Measurements from ENCODE around the gene TMEM17. TPM values are rescaled to one million over a fixed set of nuclear protein-coding genes. Genes with fewer than 3 reads are reported as not detected.
A peak's percentile ranks its signal among the peaks of the same experiment; 100 is the strongest.

Gene TMEM17
- total and polyA plus RNA-seq, 2 of the 13 experiments (the other 11 are each of a cell fraction or from before 2014, with no cell fraction given) = 0.22 to 0.50 TPM

DNA sequence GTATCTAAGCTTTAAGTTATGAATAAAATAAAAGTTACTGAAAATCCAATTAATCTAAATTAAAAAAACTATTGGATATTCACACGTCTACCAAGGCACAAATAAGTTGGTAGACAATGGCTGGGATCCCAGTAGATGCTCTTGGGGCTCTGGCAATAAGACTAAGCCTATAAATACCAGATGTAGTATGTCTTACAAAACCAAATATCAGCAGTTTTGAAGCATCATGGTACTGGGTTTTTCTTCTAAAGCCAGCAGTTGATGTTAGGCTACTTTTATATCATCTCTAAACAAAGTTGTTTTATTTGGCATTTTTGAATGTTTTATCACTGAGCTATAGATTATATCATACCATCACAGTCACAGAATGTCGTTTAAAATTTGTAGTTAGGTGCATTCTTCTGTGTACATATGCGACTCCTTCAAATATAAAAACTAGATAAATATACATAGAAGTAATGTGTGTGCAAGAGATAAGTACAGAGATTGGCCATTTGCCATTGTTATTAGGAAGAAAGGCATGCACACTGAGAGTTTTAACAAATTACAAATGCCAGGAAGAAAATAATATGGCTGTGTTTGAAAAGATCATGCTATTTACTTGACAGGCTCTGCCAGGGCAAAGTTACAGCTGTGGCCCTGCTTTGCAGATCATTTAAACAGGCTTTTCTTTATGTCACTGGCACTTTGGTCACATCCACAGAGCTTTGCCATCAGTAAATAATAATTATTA, 21.6 kb upstream of the TMEM17 start (continued):
- TF ChIP-seq, protein P1, sequence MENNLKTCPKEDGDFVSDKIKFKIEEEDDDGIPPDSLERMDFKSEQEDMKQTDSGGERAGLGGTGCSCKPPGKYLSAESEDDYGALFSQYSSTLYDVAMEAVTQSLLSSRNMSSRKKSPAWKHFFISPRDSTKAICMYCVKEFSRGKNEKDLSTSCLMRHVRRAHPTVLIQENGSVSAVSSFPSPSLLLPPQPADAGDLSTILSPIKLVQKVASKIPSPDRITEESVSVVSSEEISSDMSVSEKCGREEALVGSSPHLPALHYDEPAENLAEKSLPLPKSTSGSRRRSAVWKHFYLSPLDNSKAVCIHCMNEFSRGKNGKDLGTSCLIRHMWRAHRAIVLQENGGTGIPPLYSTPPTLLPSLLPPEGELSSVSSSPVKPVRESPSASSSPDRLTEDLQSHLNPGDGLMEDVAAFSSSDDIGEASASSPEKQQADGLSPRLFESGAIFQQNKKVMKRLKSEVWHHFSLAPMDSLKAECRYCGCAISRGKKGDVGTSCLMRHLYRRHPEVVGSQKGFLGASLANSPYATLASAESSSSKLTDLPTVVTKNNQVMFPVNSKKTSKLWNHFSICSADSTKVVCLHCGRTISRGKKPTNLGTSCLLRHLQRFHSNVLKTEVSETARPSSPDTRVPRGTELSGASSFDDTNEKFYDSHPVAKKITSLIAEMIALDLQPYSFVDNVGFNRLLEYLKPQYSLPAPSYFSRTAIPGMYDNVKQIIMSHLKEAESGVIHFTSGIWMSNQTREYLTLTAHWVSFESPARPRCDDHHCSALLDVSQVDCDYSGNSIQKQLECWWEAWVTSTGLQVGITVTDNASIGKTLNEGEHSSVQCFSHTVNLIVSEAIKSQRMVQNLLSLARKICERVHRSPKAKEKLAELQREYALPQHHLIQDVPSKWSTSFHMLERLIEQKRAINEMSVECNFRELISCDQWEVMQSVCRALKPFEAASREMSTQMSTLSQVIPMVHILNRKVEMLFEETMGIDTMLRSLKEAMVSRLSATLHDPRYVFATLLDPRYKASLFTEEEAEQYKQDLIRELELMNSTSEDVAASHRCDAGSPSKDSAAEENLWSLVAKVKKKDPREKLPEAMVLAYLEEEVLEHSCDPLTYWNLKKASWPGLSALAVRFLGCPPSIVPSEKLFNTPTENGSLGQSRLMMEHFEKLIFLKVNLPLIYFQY (CRISPR knock-in tag; IDR thresholded peaks at IDR 0.05; ENCODE audit: borderline replicate concordance) = no peak
- TF ChIP-seq SMAD9 (CRISPR knock-in tag; IDR thresholded peaks at IDR 0.05) = no peak
- TF ChIP-seq NFYB (CRISPR knock-in tag; IDR thresholded peaks at IDR 0.05) = no peak
- no peak for TF ChIP-seq RFX5 (IDR thresholded peaks at IDR 0.05; ENCODE audit: low read depth, low read length)
- no peak; the same call in 1 of the 2 replicates for TF ChIP-seq ZNF331 (CRISPR knock-in tag; IDR thresholded peaks at IDR 0.05)
- no peak for TF ChIP-seq ZNF615 (CRISPR knock-in tag; IDR thresholded peaks at IDR 0.05; ENCODE audit: borderline replicate concordance)
- no peak for TF ChIP-seq PHB2 (IDR thresholded peaks at IDR 0.05; ENCODE audit: partially characterized antibody)
- no peak for TF ChIP-seq DBP (CRISPR knock-in tag; IDR thresholded peaks at IDR 0.05; ENCODE audit: not compliant biosample characterization)
- no peak for TF ChIP-seq BATF2 (CRISPR knock-in tag; IDR thresholded peaks at IDR 0.05)
- no peak for TF ChIP-seq MTF2 (CRISPR knock-in tag; IDR thresholded peaks at IDR 0.05; ENCODE audit: borderline replicate concordance)
- TF ChIP-seq MLX (CRISPR knock-in tag; IDR thresholded peaks at IDR 0.05) = no peak
- peak; percentile 57; the same call in 1 of the 2 replicates for TF ChIP-seq HIC2 (CRISPR knock-in tag; IDR thresholded peaks at IDR 0.05; ENCODE audit: low read depth)
- TF ChIP-seq, protein P2, sequence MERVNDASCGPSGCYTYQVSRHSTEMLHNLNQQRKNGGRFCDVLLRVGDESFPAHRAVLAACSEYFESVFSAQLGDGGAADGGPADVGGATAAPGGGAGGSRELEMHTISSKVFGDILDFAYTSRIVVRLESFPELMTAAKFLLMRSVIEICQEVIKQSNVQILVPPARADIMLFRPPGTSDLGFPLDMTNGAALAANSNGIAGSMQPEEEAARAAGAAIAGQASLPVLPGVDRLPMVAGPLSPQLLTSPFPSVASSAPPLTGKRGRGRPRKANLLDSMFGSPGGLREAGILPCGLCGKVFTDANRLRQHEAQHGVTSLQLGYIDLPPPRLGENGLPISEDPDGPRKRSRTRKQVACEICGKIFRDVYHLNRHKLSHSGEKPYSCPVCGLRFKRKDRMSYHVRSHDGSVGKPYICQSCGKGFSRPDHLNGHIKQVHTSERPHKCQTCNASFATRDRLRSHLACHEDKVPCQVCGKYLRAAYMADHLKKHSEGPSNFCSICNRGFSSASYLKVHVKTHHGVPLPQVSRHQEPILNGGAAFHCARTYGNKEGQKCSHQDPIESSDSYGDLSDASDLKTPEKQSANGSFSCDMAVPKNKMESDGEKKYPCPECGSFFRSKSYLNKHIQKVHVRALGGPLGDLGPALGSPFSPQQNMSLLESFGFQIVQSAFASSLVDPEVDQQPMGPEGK (CRISPR knock-in tag; IDR thresholded peaks at IDR 0.05) = no peak
- TF ChIP-seq ZNF275 (CRISPR knock-in tag; IDR thresholded peaks at IDR 0.05; ENCODE audit: borderline replicate concordance) = no peak
- TF ChIP-seq REPIN1 (CRISPR knock-in tag; IDR thresholded peaks at IDR 0.05; ENCODE audit: borderline replicate concordance, low read depth) = no peak
- TF ChIP-seq NR2F1 (CRISPR knock-in tag; IDR thresholded peaks at IDR 0.05) = no peak
- no peak; the same call in 1 of the 2 replicates for TF ChIP-seq EHMT2 (IDR thresholded peaks at IDR 0.05; ENCODE audit: borderline replicate concordance, low read depth, low read length)
